Uterus (tissue), 4 donors: ENCODE measurements around the gene CEP43. TPM values are rescaled to one million over a fixed set of nuclear protein-coding genes. Genes with fewer than 3 reads are reported as not detected.

Source experiments
- DNase-seq, 2 donors: peaks; one replicate each; pipeline ENCODE4 v3.0.0-alpha.2; 2019 to 2020
- H3K27ac ChIP-seq, 2 donors: fragments of 200-600 bp; sonication (generic); 1 replicate in 1 of 2; 2 replicates in 1 of 2; pipeline ENCODE4 v1.5.1; 2016 to 2018
- H3K27me3 ChIP-seq, 2 donors: fragments of 200-600 bp; sonication (generic); one replicate each; pipeline ENCODE4 v1.5.1; 2018 to 2019; ENCODE audit warnings: control low read depth in 1 of 2
- H3K36me3 ChIP-seq, 2 donors: fragments of 200-600 bp; sonication (generic); one replicate each; pipeline ENCODE4 v1.5.1; 2019; ENCODE audit warnings: control low read depth in 1 of 2
- H3K4me1 ChIP-seq, 2 donors: fragments of 200-600 bp; sonication (generic); one replicate each; pipeline ENCODE4 v1.5.1; 2018 to 2019; ENCODE audit warnings: control low read depth in 1 of 2
- H3K4me3 ChIP-seq, 2 donors: fragments of 200-600 bp; sonication (generic); 1 replicate in 1 of 2; 2 replicates in 1 of 2; pipeline ENCODE4 v1.5.1; 2018 to 2019; ENCODE audit warnings: mild to moderate bottlenecking in 1 of 2
- H3K9me3 ChIP-seq, 2 donors: fragments of 200-600 bp; sonication (generic); one replicate each; pipeline ENCODE4 v1.5.1; 2019; ENCODE audit warnings: control low read depth in 1 of 2
- CTCF ChIP-seq, 4 experiments: fragments of 200-600 bp in 2 of 4; fragments of 450-650 bp in 2 of 4; sonication (generic) in 2 of 4; IDR thresholded peaks; one replicate each; pipeline ENCODE4 v1.5.1; 2016 to 2019; ENCODE audit warnings: antibody characterized with exemption in 4 of 4, mild to moderate bottlenecking in 2 of 4, moderate library complexity in 1 of 4
- POLR2A ChIP-seq, 2 donors: fragments of 450-650 bp; IDR thresholded peaks; one replicate each; pipeline ENCODE4 v1.6.1; 2016; ENCODE audit warnings: antibody characterized with exemption in 2 of 2, mild to moderate bottlenecking in 1 of 2, moderate library complexity in 1 of 2
- intact Hi-C: fragments of 100-400 bp; cut with DNase I; formaldehyde crosslinking; loops from one replicate; pipeline ENCODE4 v1.15.1; 2023; ENCODE audit warnings: low total_unique reads
- total RNA-seq, 4 donors: library from RNA; depleted of rRNA in 3 of 4; stranded (reverse); fragments of >200 nt in 3 of 4; gene quantifications; one replicate each; pipeline versions ENCODE4 v1.1.0 to v1.2.4, GENCODE V29; 2014 to 2023
- donor health status: DM: yes; HTN: yes; CAD: no.

The CEP43 gene
- total RNA-seq, 4 donors from 2014 or later = 8.5 to 59.7 (median 37.2) TPM

- H3K27me3 ChIP-seq = no peaks in the 10 kb centered on the region
- DNase-seq = no peak
- H3K36me3 ChIP-seq = no peaks in the 10 kb centered on the region
- no peak for TF ChIP-seq CTCF (IDR thresholded peaks at IDR 0.05)
- TF ChIP-seq POLR2A (IDR thresholded peaks at IDR 0.05) = no peak
- no peaks in the 10 kb centered on the region for H3K9me3 ChIP-seq
- peak overlapping the region in 1 of 2 donors; percentile 23 for H3K27ac ChIP-seq
- intact Hi-C loops = no loop called here
- peaks cover 3 to 6% of the 10 kb centered on the region in 2 donors for H3K4me1 ChIP-seq
- peak overlapping the region; percentile 74 to 77 for H3K4me3 ChIP-seq
Observed at GRCh38 chr6:166955121-166955864, 43.9 kb upstream of the CEP43 start.

DNA sequence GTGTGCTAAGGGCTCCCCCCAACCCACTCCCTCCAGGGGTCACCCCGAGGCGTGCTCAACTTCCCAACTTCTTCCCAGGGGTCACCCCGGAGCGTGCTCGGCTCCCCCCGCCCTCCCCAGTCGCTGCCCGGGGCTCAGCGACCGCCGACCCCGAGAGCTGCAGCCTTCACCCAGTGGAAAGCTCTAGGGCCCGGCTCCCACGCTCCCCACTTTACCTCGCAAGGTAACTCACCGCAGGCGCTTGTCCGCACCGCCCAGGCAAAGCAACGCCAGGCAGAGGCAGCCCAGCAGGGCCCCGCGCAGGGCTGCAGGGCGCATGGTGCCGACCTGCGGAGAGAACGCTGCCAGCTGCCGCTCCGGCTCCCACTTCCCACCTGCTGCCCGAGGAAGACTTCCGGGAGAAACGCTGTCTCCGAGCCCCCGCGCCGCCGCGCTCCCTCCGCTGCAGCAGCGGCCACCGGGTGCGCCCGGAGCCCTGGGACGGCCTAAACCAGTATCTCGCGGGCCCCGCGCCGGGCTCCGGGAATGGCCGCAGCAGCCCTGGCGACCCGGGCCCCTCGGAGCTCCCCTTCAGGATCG is 43.2 kb upstream of the CEP43 start:
- Histone ChIP-seq H3K4me3 (peak overlapping the region; percentile 74 to 77), H3K27me3 (no peaks in the 10 kb centered on the region), H3K4me1 (peaks cover 3 to 6% of the 10 kb centered on the region in 2 donors), H3K9me3 (no peaks in the 10 kb centered on the region), H3K36me3 (no peaks in the 10 kb centered on the region), H3K27ac (peak overlapping the region; percentile 9 to 23)
- no peak for DNase-seq
- TF ChIP-seq CTCF (IDR thresholded peaks at IDR 0.05) (no peak), POLR2A (IDR thresholded peaks at IDR 0.05) (no peak)
- intact Hi-C loops = no loop called here

- Histone ChIP-seq H3K9me3 (no peaks in the 10 kb centered on the region), H3K4me3 (peak within 1 kb of the TSS; percentile 74 to 77), H3K4me1 (peaks cover 3 to 6% of the 10 kb centered on the region in 2 donors), H3K27me3 (no peaks in the 10 kb centered on the region), H3K36me3 (no peaks in the 10 kb centered on the region), H3K27ac (peak within 1 kb of the TSS; percentile 67 to 86)
- TF ChIP-seq CTCF (IDR thresholded peaks at IDR 0.05) (peak in 1 of 4 experiments; percentile 7), POLR2A (IDR thresholded peaks at IDR 0.05) (peak; percentile 55 to 79)
- peak; percentile 96 to 98 for DNase-seq
- intact Hi-C loops = no loop called here
Observed at GRCh38 chr6:166956444-166957086, 42.6 kb upstream of the CEP43 start, which contains the start of gene RNASET2. TSS of gene RNASET2 (minus strand) at chr6:166956550. CDS start at chr6:166956182, 368 bp downstream.

DNA sequence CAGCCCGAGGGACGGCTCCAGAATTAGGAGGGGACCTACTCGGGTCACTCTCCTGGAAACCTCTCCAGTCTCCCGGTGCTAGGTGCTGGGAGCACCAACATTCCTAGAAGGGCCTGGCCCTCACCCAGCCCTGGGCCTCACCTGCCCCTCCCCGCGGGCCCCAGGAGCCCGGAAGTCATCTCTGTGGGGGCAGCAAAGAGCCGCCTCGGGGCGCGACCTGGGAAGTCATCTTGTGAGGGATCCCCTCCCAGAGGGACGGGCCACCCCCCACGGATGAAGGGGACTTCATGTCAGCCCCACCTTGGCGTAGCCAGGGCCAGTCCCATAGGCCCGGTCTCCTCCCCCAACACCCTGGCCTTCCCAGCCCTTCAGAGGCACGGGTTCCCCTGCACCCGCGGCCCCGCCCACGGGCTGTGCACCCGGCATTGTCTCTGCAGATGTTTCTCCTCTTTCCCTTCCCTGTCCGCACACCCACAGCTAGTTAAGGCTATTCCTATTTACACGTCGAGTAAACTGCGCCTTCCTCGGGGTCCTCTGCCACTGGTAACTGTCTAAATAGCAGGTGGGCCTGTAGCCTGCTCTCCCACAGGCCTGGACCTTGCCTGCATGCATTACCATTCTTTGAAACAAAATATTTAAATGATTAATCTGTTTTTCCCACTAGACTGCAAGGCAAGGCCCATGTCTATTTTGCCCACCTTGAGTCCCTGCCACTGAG is 42.0 kb upstream of the CEP43 start:
- no peaks in the 10 kb centered on the region for H3K36me3 ChIP-seq
- peak; percentile 39 to 44 for DNase-seq
- no peaks in the 10 kb centered on the region for H3K9me3 ChIP-seq
- peak overlapping the region; percentile 74 to 77 for H3K4me3 ChIP-seq
- no peaks in the 10 kb centered on the region for H3K27me3 ChIP-seq
- TF ChIP-seq POLR2A (IDR thresholded peaks at IDR 0.05) (no peak), CTCF (IDR thresholded peaks at IDR 0.05) (no peak)
- H3K27ac ChIP-seq = peak overlapping the region; percentile 67 to 86
- intact Hi-C loops = no loop called here
- peaks cover 3 to 6% of the 10 kb centered on the region in 2 donors for H3K4me1 ChIP-seq
